Natural killer cell (primary cell): ENCODE data around the gene PRPF4. TPM values are rescaled to one million over a fixed set of nuclear protein-coding genes. Genes with fewer than 3 reads are reported as not detected.
"Not testable (repeated sequence)": the region's sequence is repeated elsewhere in the genome, so short reads cannot be mapped to it uniquely, and the experiment has no call there.

Experiments used
- ATAC-seq, 3 donors: fragments of 150-1000 bp in 2 of 3; fragments of 200-7000 bp in 1 of 3; cut with Tn5 transposase; 1 replicate in 1 of 3; 2 replicates in 2 of 3; pipeline ENCODE4 v1.10.0; 2021; ENCODE audit warnings: mild to moderate bottlenecking in 2 of 3, moderate library complexity in 2 of 3
- DNase-seq, 2 donors: peaks; one replicate each; pipeline versions ENCODE4 v3.0.0 to v3.0.0-alpha.2; 2013 to 2021; ENCODE audit warnings: mixed read lengths in 1 of 2
- H3K27ac ChIP-seq: one replicate; pipeline ENCODE4 v1.5.1; 2013; ENCODE audit warnings: mild to moderate bottlenecking, low read length
- H3K27me3 ChIP-seq: one replicate; pipeline ENCODE4 v1.6.1; 2013; ENCODE audit warnings: low read length; ENCODE audit not compliant: control insufficient read depth, insufficient read depth
- H3K36me3 ChIP-seq: one replicate; pipeline ENCODE4 v1.6.1; 2013; ENCODE audit warnings: low read length; ENCODE audit not compliant: control insufficient read depth, insufficient read depth
- H3K4me1 ChIP-seq: one replicate; pipeline ENCODE4 v1.6.1; 2013; ENCODE audit warnings: low read length; ENCODE audit not compliant: control insufficient read depth, insufficient read depth
- H3K4me3 ChIP-seq: one replicate; pipeline ENCODE4 v1.5.1; 2013; ENCODE audit warnings: low read length
- H3K9me3 ChIP-seq: one replicate; pipeline ENCODE4 v1.6.1; 2013; ENCODE audit warnings: low read length; ENCODE audit not compliant: control insufficient read depth, insufficient read depth
- H3K27ac Mint-ChIP-seq, 2 donors: one replicate each; pipeline ENCODE4 v1.8.0; 2022; ENCODE audit warnings: mild to moderate bottlenecking in 2 of 2, mixed read lengths in 2 of 2, moderate library complexity in 1 of 2
- H3K27me3 Mint-ChIP-seq, 2 donors: one replicate each; pipeline ENCODE4 v1.8.0; 2022; ENCODE audit warnings: low read depth in 2 of 2, mixed read lengths in 2 of 2
- H3K36me3 Mint-ChIP-seq: one replicate; pipeline ENCODE4 v1.8.0; 2022; ENCODE audit warnings: mixed read lengths
- H3K4me1 Mint-ChIP-seq, 2 donors: one replicate each; pipeline ENCODE4 v1.8.0; 2022; ENCODE audit warnings: mixed read lengths in 2 of 2
- H3K4me3 Mint-ChIP-seq: one replicate; pipeline ENCODE4 v1.8.0; 2022; ENCODE audit warnings: mild to moderate bottlenecking, moderate library complexity, mixed read lengths
- H3K9me3 Mint-ChIP-seq, 2 donors: one replicate each; pipeline ENCODE4 v1.8.0; 2022; ENCODE audit warnings: mixed read lengths in 2 of 2
- CTCF ChIP-seq: fragments of 200-600 bp; IDR thresholded peaks from one replicate; pipeline ENCODE4 v1.8.0; 2022; ENCODE audit warnings: antibody characterized with exemption
- WGBS: methylation state at CpG from one replicate; pipeline ENCODE4 v1.1.7; 2013; ENCODE audit warnings: missing lambda C conversion rate; ENCODE audit not compliant: insufficient coverage; 5-methylcytosine and 5-hydroxymethylcytosine counted together
- intact Hi-C: fragments of 100-400 bp; cut with micrococcal nuclease; formaldehyde crosslinking; loops from one replicate; pipeline ENCODE4 v1.14.2; 2022
- total RNA-seq, 4 donors: library from RNA; stranded (reverse); fragments of 120-200 nt in 1 of 4; gene quantifications; one replicate each; pipeline versions ENCODE4 v1.2.3 to v1.2.4, GENCODE V29; 2013 to 2022

The PRPF4 gene
- total RNA-seq, 3 donors from 2014 or later (not counting 1 experiment from before 2014, with no cell fraction given), result 16.9 to 23.2 (median 21.1) TPM

DNA sequence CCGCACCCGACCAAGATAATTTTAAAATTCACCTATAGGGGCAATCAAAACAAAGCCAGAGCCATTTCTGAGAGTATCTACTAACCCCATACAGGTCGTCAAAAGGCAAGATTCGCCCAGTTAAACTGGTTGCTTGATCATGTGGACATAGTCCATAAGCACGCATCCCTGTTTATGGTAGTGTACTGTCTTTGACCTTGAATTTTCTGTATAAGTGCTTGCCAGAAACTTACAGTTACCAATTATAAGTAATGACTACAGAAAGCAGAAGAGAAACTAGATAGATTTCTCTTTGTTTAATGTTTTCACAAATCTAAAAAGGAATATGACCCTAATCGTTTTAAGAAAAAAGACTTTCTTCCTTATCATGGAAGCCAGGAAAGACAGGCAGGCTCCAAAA lies 28.5 kb upstream of the PRPF4 start:
- H3K36me3 ChIP-seq, result no peaks in the 10 kb centered on the region
- ATAC-seq (no peak), DNase-seq (no peak)
- H3K9me3 ChIP-seq, result no peaks in the 10 kb centered on the region
- no peaks in the 10 kb centered on the region for H3K27me3 ChIP-seq
- H3K27ac Mint-ChIP-seq, result no peak overlapping the region
- H3K27me3 Mint-ChIP-seq, result no peaks in the 10 kb centered on the region
- H3K27ac ChIP-seq, result no peak overlapping the region
- no peak overlapping the region for H3K4me3 ChIP-seq
- no peak for TF ChIP-seq CTCF
- H3K4me1 Mint-ChIP-seq, result no peaks in the 10 kb centered on the region
- intact Hi-C loops, result no loop called here
- H3K9me3 Mint-ChIP-seq, result no peaks in the 10 kb centered on the region
- H3K4me1 ChIP-seq, result no peaks in the 10 kb centered on the region
- H3K36me3 Mint-ChIP-seq, result no peaks in the 10 kb centered on the region
- H3K4me3 Mint-ChIP-seq, result no peak overlapping the region
- WGBS, result 87% methylated on average over 6 of the region's 6 CpGs

GRCh38 chr9:113247640-113248039 lies 27.8 kb upstream of the PRPF4 start:
- H3K4me1 ChIP-seq, result no peaks in the 10 kb centered on the region
- no peaks in the 10 kb centered on the region for H3K9me3 Mint-ChIP-seq
- no peak for ATAC-seq
- intact Hi-C loops, result no loop called here
- H3K36me3 ChIP-seq, result no peaks in the 10 kb centered on the region
- H3K4me1 Mint-ChIP-seq, result no peaks in the 10 kb centered on the region
- H3K27me3 Mint-ChIP-seq, result no peaks in the 10 kb centered on the region
- H3K4me3 Mint-ChIP-seq, result no peak overlapping the region
- H3K4me3 ChIP-seq, result no peak overlapping the region
- no peak overlapping the region for H3K27ac ChIP-seq
- H3K9me3 ChIP-seq, result no peaks in the 10 kb centered on the region
- no peak overlapping the region for H3K27ac Mint-ChIP-seq
- no peak for DNase-seq
- no peaks in the 10 kb centered on the region for H3K36me3 Mint-ChIP-seq
- no peak for TF ChIP-seq CTCF
- H3K27me3 ChIP-seq, result no peaks in the 10 kb centered on the region

DNA sequence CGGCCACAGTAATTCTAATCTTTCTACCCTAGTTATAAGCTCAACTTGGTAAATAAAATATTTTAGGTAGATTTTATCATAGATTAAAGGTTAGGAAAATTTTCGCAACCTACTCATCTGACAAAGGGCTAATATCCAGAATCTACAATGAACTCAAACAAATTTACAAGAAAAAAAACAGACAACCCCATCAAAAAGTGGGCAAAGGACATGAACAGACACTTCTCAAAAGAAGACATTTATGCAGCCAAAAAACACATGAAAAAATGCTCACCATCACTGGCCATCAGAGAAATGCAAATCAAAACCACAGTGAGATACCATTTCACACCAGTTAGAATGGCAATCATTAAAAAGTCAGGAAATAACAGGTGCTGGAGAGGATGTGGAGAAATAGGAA lies 25.8 kb upstream of the PRPF4 start:
- H3K27ac ChIP-seq, H3K9me3 ChIP-seq, H3K27me3 Mint-ChIP-seq, H3K9me3 Mint-ChIP-seq, ATAC-seq, H3K4me1 ChIP-seq, DNase-seq, intact Hi-C loops, H3K36me3 ChIP-seq, H3K4me3 Mint-ChIP-seq, H3K4me3 ChIP-seq, H3K36me3 Mint-ChIP-seq, H3K27me3 ChIP-seq, H3K4me1 Mint-ChIP-seq, H3K27ac Mint-ChIP-seq: not testable (repeated sequence)
- no CpG with 5 or more reads among the region's 2 CpGs for WGBS

GRCh38 chr9:113250807-113251206 lies 24.7 kb upstream of the PRPF4 start:
- Histone ChIP-seq H3K4me1 (no peaks in the 10 kb centered on the region), H3K36me3 (no peaks in the 10 kb centered on the region), H3K27ac (no peak overlapping the region), H3K27me3 (no peaks in the 10 kb centered on the region), H3K9me3 (no peaks in the 10 kb centered on the region), H3K4me3 (no peak overlapping the region)
- no peak for TF ChIP-seq CTCF
- WGBS, result 100% methylated on average over 2 of the region's 2 CpGs
- Mint-ChIP-seq H3K27ac (no peak overlapping the region), H3K36me3 (no peaks in the 10 kb centered on the region), H3K9me3 (no peaks in the 10 kb centered on the region), H3K4me1 (no peaks in the 10 kb centered on the region), H3K27me3 (no peaks in the 10 kb centered on the region), H3K4me3 (no peak overlapping the region)
- no peak for DNase-seq
- intact Hi-C loops, result no loop called here
- ATAC-seq, result no peak
